Caco-2 (cell line): ENCODE data around the gene GPC6. TPM values are rescaled to one million over a fixed set of nuclear protein-coding genes. Genes with fewer than 3 reads are reported as not detected.

Experiments
- BruUV-seq: library from RNA; stranded (reverse); fragments of 400-500 nt; replicated peaks from 2 replicates; lab custom pipeline; 2021; lab: Mats Ljungman, UMichigan
- CTCF ChIA-PET: fragments of 300-600 bp; sonication (Branson Sonifier 250); formaldehyde crosslinking; loops from one replicate; lab custom pipeline; 2022; ENCODE audit warnings: antibody characterized with exemption; lab: Charles Lee
- POLR2A ChIA-PET: fragments of 300-600 bp; sonication (Branson Sonifier 250); formaldehyde crosslinking; loops from one replicate; lab custom pipeline; 2022; ENCODE audit warnings: antibody characterized with exemption; lab: Charles Lee
- DNase-seq, 2 experiments: peaks; one replicate each; pipeline versions ENCODE4 v3.0.0 to v3.0.0-alpha.2; 2020 to 2022
- H3K27me3 ChIP-seq: replicated peaks from 2 replicates; pipeline ENCODE4 v1.6.0; 2011; ENCODE audit warnings: low read length; ENCODE audit not compliant: control insufficient read depth, insufficient read depth
- H3K36me3 ChIP-seq: 2 replicates; pipeline ENCODE4 v1.5.1; 2011; ENCODE audit warnings: low read length; ENCODE audit not compliant: control insufficient read depth, insufficient read depth
- H3K4me1 ChIP-seq: fragments of 250-450 bp; sonication (Bioruptor Pico); 2 replicates; pipeline ENCODE4 v1.5.1; 2020; ENCODE audit warnings: mild to moderate bottlenecking
- H3K4me3 ChIP-seq: 2 replicates; pipeline ENCODE4 v1.5.1; 2011; ENCODE audit warnings: low read depth, mild to moderate bottlenecking, control low read depth, low read length
- H3K9me3 ChIP-seq: fragments of 250-450 bp; sonication (Bioruptor Pico); 2 replicates; pipeline ENCODE4 v1.5.1; 2020; ENCODE audit warnings: mild to moderate bottlenecking, moderate library complexity
- H3K27ac Mint-ChIP-seq: one replicate; pipeline ENCODE4 v1.8.0; 2022; ENCODE audit warnings: mixed read lengths; ENCODE audit not compliant: unreplicated experiment
- H3K27me3 Mint-ChIP-seq: one replicate; pipeline ENCODE4 v1.8.0; 2022; ENCODE audit warnings: mixed read lengths; ENCODE audit not compliant: insufficient read depth, unreplicated experiment
- H3K36me3 Mint-ChIP-seq: one replicate; pipeline ENCODE4 v1.8.0; 2022; ENCODE audit warnings: mild to moderate bottlenecking, mixed read lengths; ENCODE audit not compliant: insufficient read depth, unreplicated experiment
- H3K4me1 Mint-ChIP-seq: one replicate; pipeline ENCODE4 v1.8.0; 2022; ENCODE audit warnings: low read depth, mixed read lengths; ENCODE audit not compliant: unreplicated experiment
- H3K4me3 Mint-ChIP-seq: one replicate; pipeline ENCODE4 v1.8.0; 2022; ENCODE audit warnings: mild to moderate bottlenecking, moderate library complexity, mixed read lengths; ENCODE audit not compliant: unreplicated experiment
- H3K9me3 Mint-ChIP-seq: one replicate; pipeline ENCODE4 v1.8.0; 2022; ENCODE audit warnings: mixed read lengths; ENCODE audit not compliant: unreplicated experiment
- intact Hi-C: fragments of 100-400 bp; cut with micrococcal nuclease; formaldehyde crosslinking; loops from one replicate; pipeline ENCODE4 v1.10.0; 2022; ENCODE audit not compliant: unreplicated experiment
- total RNA-seq: library from RNA; stranded (reverse); gene quantifications from 2 replicates; pipeline ENCODE4 v1.2.3, GENCODE V29; 2022
- TF ChIP-seq, protein P1 (sequence below), 2 experiments: fragments of 200-600 bp in 1 of 2; IDR thresholded peaks; 1 replicate in 1 of 2; 2 replicates in 1 of 2; pipeline versions ENCODE4 v1.5.1 to v1.8.0; 2011 to 2022; ENCODE audit warnings: antibody characterized with exemption in 1 of 2, control low read depth in 1 of 2, inconsistent platforms in 1 of 2, low read depth in 1 of 2, low read length in 1 of 2, mild to moderate bottlenecking in 1 of 2, moderate library complexity in 1 of 2; ENCODE audit not compliant: insufficient read depth in 1 of 2, severe bottlenecking in 1 of 2, unreplicated experiment in 1 of 2

Gene GPC6
- total RNA-seq, 1 experiment from 2014 or later, result 0.16 TPM

DNA sequence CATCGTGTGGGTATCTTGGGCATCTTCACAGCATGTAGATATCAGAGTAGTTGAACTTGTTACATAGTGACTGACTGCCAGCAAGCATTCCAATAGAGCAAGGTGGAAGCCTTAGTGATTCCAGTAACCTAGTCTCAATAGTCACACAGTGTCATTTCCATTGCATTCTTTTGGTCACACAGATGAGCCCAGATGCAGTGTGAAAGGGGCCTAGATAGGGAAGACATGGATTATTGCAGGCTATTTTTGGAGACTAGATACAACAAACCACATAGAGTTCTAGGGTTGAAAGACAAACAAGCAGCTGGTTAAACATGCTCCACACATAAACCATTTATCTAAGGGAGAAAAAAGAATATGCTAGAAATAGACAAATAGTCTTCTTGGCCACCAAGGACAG lies 699.4 kb downstream of the GPC6 start:
- BruUV-seq, result no TSS peak
- Mint-ChIP-seq H3K9me3 (peaks cover 10% of the 10 kb centered on the region), H3K4me1 (no peaks in the 10 kb centered on the region), H3K27ac (no peak overlapping the region), H3K4me3 (no peak overlapping the region), H3K27me3 (peaks cover 6% of the 10 kb centered on the region), H3K36me3 (no peaks in the 10 kb centered on the region)
- Histone ChIP-seq H3K36me3 (no peaks in the 10 kb centered on the region), H3K27me3 (no peaks in the 10 kb centered on the region), H3K9me3 (no peaks in the 10 kb centered on the region), H3K4me1 (no peaks in the 10 kb centered on the region), H3K4me3 (no peak overlapping the region)
- CTCF ChIA-PET, result no interaction called here
- intact Hi-C loops, result no loop called here
- TF ChIP-seq, protein P1, sequence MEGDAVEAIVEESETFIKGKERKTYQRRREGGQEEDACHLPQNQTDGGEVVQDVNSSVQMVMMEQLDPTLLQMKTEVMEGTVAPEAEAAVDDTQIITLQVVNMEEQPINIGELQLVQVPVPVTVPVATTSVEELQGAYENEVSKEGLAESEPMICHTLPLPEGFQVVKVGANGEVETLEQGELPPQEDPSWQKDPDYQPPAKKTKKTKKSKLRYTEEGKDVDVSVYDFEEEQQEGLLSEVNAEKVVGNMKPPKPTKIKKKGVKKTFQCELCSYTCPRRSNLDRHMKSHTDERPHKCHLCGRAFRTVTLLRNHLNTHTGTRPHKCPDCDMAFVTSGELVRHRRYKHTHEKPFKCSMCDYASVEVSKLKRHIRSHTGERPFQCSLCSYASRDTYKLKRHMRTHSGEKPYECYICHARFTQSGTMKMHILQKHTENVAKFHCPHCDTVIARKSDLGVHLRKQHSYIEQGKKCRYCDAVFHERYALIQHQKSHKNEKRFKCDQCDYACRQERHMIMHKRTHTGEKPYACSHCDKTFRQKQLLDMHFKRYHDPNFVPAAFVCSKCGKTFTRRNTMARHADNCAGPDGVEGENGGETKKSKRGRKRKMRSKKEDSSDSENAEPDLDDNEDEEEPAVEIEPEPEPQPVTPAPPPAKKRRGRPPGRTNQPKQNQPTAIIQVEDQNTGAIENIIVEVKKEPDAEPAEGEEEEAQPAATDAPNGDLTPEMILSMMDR (IDR thresholded peaks at IDR 0.05; ENCODE audit: insufficient read depth in 1 of 2, low read depth in 1 of 2, low read length in 1 of 2, severe bottlenecking in 1 of 2, unreplicated experiment in 1 of 2), result no peak
- POLR2A ChIA-PET, result no interaction called here
- DNase-seq, result no peak

DNA sequence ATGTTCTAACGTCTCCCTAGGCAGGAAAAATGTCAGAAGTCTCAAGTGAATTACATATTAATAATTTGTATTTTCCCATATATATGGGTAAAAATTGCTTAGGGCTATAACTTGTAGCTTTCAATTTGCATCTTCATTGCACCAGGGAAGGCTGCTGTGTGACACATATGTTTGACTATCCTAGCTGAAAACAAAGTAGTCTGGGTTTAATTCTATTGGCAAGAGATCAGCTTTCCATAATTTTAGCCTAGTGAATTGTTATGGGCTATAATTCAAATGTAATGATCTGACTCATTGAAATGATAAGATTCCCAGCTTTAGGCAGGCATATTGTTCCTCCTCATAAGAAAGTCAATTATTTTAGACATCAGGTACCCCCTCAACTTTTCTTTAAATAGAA lies 699.8 kb downstream of the GPC6 start:
- BruUV-seq, result no TSS peak
- Mint-ChIP-seq H3K36me3 (no peaks in the 10 kb centered on the region), H3K27me3 (peaks cover 9% of the 10 kb centered on the region), H3K27ac (no peak overlapping the region), H3K4me3 (no peak overlapping the region), H3K4me1 (no peaks in the 10 kb centered on the region), H3K9me3 (peaks cover 14% of the 10 kb centered on the region)
- intact Hi-C loops, result no loop called here
- TF ChIP-seq, protein P1 (IDR thresholded peaks at IDR 0.05; ENCODE audit: insufficient read depth in 1 of 2, low read depth in 1 of 2, low read length in 1 of 2, severe bottlenecking in 1 of 2, unreplicated experiment in 1 of 2), result no peak
- no peaks in the 10 kb centered on the region for H3K4me1 ChIP-seq
- CTCF ChIA-PET, result no interaction called here
- no peaks in the 10 kb centered on the region for H3K27me3 ChIP-seq
- H3K4me3 ChIP-seq, result no peak overlapping the region
- no peak for DNase-seq
- POLR2A ChIA-PET, result no interaction called here
- H3K36me3 ChIP-seq, result no peaks in the 10 kb centered on the region
- no peaks in the 10 kb centered on the region for H3K9me3 ChIP-seq

DNA sequence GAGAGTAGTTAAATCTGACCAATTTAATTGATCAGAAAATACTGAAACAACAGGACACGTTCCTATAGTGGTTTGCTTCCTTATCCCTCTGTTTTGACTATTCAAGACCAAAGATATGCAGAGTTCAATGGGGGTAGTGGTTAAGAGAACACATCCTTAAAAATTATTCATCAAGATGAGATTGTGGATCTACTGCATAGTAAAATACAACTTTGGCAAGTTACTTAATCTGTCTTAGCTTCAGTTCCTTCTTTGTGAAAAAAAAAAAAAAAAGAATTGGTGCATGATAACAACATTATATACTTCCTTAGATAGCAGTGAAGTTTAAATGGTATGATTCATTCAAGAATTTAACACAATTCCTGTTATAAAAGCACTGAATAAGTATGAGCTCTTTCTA lies 700.8 kb downstream of the GPC6 start:
- Mint-ChIP-seq H3K27me3 (peaks cover 6% of the 10 kb centered on the region), H3K27ac (no peak overlapping the region), H3K36me3 (no peaks in the 10 kb centered on the region), H3K4me1 (no peaks in the 10 kb centered on the region), H3K4me3 (no peak overlapping the region), H3K9me3 (peaks cover 15% of the 10 kb centered on the region)
- no peaks in the 10 kb centered on the region for H3K36me3 ChIP-seq
- H3K9me3 ChIP-seq, result no peaks in the 10 kb centered on the region
- intact Hi-C loops, result no loop called here
- no peak overlapping the region for H3K4me3 ChIP-seq
- DNase-seq, result no peak
- ChIA-PET CTCF (no interaction called here), POLR2A (no interaction called here)
- no TSS peak for BruUV-seq
- TF ChIP-seq, protein P1 (IDR thresholded peaks at IDR 0.05; ENCODE audit: insufficient read depth in 1 of 2, low read depth in 1 of 2, low read length in 1 of 2, severe bottlenecking in 1 of 2, unreplicated experiment in 1 of 2), result no peak
- no peaks in the 10 kb centered on the region for H3K27me3 ChIP-seq
- H3K4me1 ChIP-seq, result no peaks in the 10 kb centered on the region
